GM12878 (cell line): ENCODE data around the gene FBXL19. TPM values are rescaled to one million over a fixed set of nuclear protein-coding genes. Genes with fewer than 3 reads are reported as not detected.

Source experiments
- ASH2L ChIP-seq: fragments of 300-600, 200-600 bp; sonication (generic); IDR thresholded peaks from 2 replicates; pipeline ENCODE4 v1.6.1; 2017; ENCODE audit warnings: low read depth, mild to moderate bottlenecking, borderline replicate concordance
- ATF3 ChIP-seq: IDR thresholded peaks from 2 replicates; pipeline ENCODE4 v1.6.1; 2011; ENCODE audit warnings: low read depth, mild to moderate bottlenecking, low read length, moderate library complexity, borderline replicate concordance; ENCODE audit errors: extremely low read depth
- BCL11A ChIP-seq: IDR thresholded peaks from 2 replicates; pipeline ENCODE4 v1.6.1; 2011; ENCODE audit warnings: low read depth, low read length
- ESRRA ChIP-seq: IDR thresholded peaks from 2 replicates; pipeline ENCODE4 v1.6.1; 2012; ENCODE audit warnings: mild to moderate bottlenecking, low read length, improper control_type of control experiment
- KAT2A ChIP-seq: conservative IDR thresholded peaks from 2 replicates; pipeline ENCODE4 v1.6.1; 2011; ENCODE audit warnings: low read depth, low read length; ENCODE audit not compliant: control insufficient read depth
- MLLT1 ChIP-seq: fragments of 450-650 bp; IDR thresholded peaks from 2 replicates; pipeline ENCODE4 v1.6.1; 2016; ENCODE audit warnings: mild to moderate bottlenecking
- MTA3 ChIP-seq: IDR thresholded peaks from 2 replicates; pipeline ENCODE4 v1.6.1; 2012; ENCODE audit warnings: low read length, inconsistent platforms, borderline replicate concordance
- MYC ChIP-seq: IDR thresholded peaks from 2 replicates; pipeline ENCODE4 v1.6.1; 2011; ENCODE audit warnings: mild to moderate bottlenecking, low read length, moderate library complexity, inconsistent platforms; ENCODE audit not compliant: insufficient read depth, insufficient replicate concordance, insufficient read length, severe bottlenecking
- NBN ChIP-seq: fragments of 450-650 bp; IDR thresholded peaks from 2 replicates; pipeline ENCODE4 v1.6.1; 2016
- NFYA ChIP-seq: IDR thresholded peaks from 2 replicates; pipeline ENCODE4 v1.6.1; 2011; ENCODE audit warnings: low read depth, mild to moderate bottlenecking, low read length, improper control_type of control experiment, borderline replicate concordance
- NR2C1 ChIP-seq: fragments of 450-650 bp; IDR thresholded peaks from 2 replicates; pipeline ENCODE4 v1.6.1; 2017; ENCODE audit warnings: antibody characterized with exemption, mild to moderate bottlenecking, moderate library complexity
- RBBP5 ChIP-seq: fragments of 200-600 bp; sonication (generic); conservative IDR thresholded peaks from 2 replicates; pipeline ENCODE4 v1.6.1; 2016
- SMAD1 ChIP-seq: fragments of 450-650 bp; IDR thresholded peaks from 2 replicates; pipeline ENCODE4 v1.6.1; 2018; ENCODE audit warnings: mild to moderate bottlenecking, low read depth; ENCODE audit not compliant: partially characterized antibody
- SP1 ChIP-seq: IDR thresholded peaks from one replicate; pipeline ENCODE4 v1.6.1; 2011; ENCODE audit warnings: low read depth, low read length
- TARDBP ChIP-seq: IDR thresholded peaks from 2 replicates; pipeline ENCODE4 v1.6.1; 2016; ENCODE audit warnings: borderline replicate concordance
- YY1 ChIP-seq: IDR thresholded peaks from 2 replicates; pipeline ENCODE4 v1.6.1; 2011; ENCODE audit warnings: low read depth, mild to moderate bottlenecking, low read length
- ZNF274 ChIP-seq: IDR thresholded peaks from one replicate; pipeline ENCODE4 v1.8.0; 2011; ENCODE audit not compliant: insufficient read length, insufficient read depth
- ZNF384 ChIP-seq: IDR thresholded peaks from 2 replicates; pipeline ENCODE4 v1.6.1; 2012; ENCODE audit warnings: low read depth, mild to moderate bottlenecking, low read length, improper control_type of control experiment, borderline replicate concordance
- ZSCAN29 ChIP-seq: fragments of 450-650 bp; IDR thresholded peaks from 2 replicates; pipeline ENCODE4 v1.6.1; 2017; ENCODE audit warnings: mild to moderate bottlenecking, moderate library complexity
- polyA plus RNA-seq, 11 experiments: library from polyadenylated mRNA; depleted of rRNA in 4 of 11; unstranded in 6 of 11; stranded (reverse) in 5 of 11; fragments of >200 nt; fragmentation: Nextera tagmentation in 4 of 11; fragmentation: Illumina TruSeq in 1 of 11; extraction: Ambion mirVana in 4 of 11; extraction: Trizol in 1 of 11; gene quantifications; 1 replicate in 1 of 11; 2 replicates in 10 of 11; pipeline versions ENCODE4 v1.2.1 to v1.2.3, GENCODE V29; 2011 to 2016; ENCODE audit warnings: inconsistent platforms in 2 of 11, missing spikeins in 2 of 11, low read depth in 1 of 11
- total RNA-seq, 4 experiments: library from RNA; depleted of rRNA in 3 of 4; stranded (reverse); fragments of >200 nt in 3 of 4; fragmentation: Illumina TruSeq in 1 of 4; extraction: Trizol in 1 of 4; gene quantifications; 2 replicates each; pipeline versions ENCODE4 v1.2.1 to v1.2.3, GENCODE V29; 2013 to 2021
- TF ChIP-seq, protein P1 (sequence below): fragments of 450-650 bp; IDR thresholded peaks from 2 replicates; pipeline ENCODE4 v1.6.1; 2017; ENCODE audit warnings: mild to moderate bottlenecking, moderate library complexity
- TF ChIP-seq, protein P2 (sequence below): fragments of 450-650 bp; IDR thresholded peaks from 2 replicates; pipeline ENCODE4 v1.6.1; 2016; ENCODE audit warnings: mild to moderate bottlenecking
- TF ChIP-seq, protein P3 (sequence below): fragments of 450-650 bp; IDR thresholded peaks from 2 replicates; pipeline ENCODE4 v1.6.1; 2017; ENCODE audit warnings: mild to moderate bottlenecking, low read depth, inconsistent platforms; ENCODE audit not compliant: poor library complexity, severe bottlenecking

The FBXL19 gene
- total and polyA plus RNA-seq, 10 of the 15 experiments (the other 5 are each of a cell fraction or from before 2014, with no cell fraction given) = 0.02 to 32.1 (median 6.8) TPM; not detected in 1

DNA sequence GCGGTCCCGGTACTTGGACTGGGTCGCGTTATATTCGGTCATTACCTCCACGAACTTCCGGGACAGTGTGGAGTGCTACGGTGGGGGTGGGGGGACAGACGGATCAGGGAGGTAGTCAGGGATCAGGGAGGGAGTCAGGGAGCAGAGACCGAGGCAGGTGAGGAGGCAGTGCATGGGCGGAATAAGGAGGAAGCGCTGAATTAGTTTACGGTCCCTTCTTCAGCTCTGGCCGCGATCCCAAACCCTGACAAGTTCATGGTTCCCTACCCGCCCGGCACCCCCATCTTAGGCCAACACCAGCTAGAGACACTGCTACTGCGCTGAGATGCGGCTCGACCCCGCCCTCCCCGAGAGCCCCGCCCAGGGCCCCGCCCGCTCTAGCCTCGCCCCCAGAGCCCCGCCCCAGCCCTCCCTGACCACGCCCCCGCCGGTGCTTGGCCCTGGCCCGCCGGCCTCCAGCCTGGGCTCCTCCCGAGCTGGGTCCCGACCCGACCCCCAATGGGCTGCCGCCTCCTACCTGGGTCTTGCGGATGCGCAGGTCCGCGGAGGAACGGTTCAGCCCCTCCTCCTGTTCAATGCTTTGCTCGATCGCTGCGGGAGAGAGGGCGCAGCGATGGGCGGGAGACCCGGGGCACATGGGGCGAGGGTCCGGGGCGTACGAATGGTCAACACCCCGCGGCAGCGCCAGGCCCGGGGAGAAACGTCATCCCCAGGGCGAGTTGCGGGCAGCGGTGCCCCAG lies 73.8 kb downstream of the FBXL19 start (continued):
- TF ChIP-seq MTA3 (no peak; the same call in 1 of the 2 replicates), RBBP5 (no peak), SMAD1 (peak; percentile 59), YY1 (peak; percentile 75), ATF3 (no peak), NFYA (no peak), ZNF384 (no peak), NR2C1 (no peak), ESRRA (no peak), MYC (no peak), ZSCAN29 (no peak), SP1 (no peak), TARDBP (no peak), NBN (peak; percentile 74), ASH2L (no peak), KAT2A (no peak), MLLT1 (no peak), BCL11A (no peak), ZNF274 (no peak)
- TF ChIP-seq, protein P1, sequence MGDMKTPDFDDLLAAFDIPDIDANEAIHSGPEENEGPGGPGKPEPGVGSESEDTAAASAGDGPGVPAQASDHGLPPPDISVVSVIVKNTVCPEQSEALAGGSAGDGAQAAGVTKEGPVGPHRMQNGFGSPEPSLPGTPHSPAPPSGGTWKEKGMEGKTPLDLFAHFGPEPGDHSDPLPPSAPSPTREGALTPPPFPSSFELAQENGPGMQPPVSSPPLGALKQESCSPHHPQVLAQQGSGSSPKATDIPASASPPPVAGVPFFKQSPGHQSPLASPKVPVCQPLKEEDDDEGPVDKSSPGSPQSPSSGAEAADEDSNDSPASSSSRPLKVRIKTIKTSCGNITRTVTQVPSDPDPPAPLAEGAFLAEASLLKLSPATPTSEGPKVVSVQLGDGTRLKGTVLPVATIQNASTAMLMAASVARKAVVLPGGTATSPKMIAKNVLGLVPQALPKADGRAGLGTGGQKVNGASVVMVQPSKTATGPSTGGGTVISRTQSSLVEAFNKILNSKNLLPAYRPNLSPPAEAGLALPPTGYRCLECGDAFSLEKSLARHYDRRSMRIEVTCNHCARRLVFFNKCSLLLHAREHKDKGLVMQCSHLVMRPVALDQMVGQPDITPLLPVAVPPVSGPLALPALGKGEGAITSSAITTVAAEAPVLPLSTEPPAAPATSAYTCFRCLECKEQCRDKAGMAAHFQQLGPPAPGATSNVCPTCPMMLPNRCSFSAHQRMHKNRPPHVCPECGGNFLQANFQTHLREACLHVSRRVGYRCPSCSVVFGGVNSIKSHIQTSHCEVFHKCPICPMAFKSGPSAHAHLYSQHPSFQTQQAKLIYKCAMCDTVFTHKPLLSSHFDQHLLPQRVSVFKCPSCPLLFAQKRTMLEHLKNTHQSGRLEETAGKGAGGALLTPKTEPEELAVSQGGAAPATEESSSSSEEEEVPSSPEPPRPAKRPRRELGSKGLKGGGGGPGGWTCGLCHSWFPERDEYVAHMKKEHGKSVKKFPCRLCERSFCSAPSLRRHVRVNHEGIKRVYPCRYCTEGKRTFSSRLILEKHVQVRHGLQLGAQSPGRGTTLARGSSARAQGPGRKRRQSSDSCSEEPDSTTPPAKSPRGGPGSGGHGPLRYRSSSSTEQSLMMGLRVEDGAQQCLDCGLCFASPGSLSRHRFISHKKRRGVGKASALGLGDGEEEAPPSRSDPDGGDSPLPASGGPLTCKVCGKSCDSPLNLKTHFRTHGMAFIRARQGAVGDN = peak; percentile 31; the same call in 1 of the 2 replicates
- TF ChIP-seq, protein P2, sequence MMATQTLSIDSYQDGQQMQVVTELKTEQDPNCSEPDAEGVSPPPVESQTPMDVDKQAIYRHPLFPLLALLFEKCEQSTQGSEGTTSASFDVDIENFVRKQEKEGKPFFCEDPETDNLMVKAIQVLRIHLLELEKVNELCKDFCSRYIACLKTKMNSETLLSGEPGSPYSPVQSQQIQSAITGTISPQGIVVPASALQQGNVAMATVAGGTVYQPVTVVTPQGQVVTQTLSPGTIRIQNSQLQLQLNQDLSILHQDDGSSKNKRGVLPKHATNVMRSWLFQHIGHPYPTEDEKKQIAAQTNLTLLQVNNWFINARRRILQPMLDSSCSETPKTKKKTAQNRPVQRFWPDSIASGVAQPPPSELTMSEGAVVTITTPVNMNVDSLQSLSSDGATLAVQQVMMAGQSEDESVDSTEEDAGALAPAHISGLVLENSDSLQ = no peak
- TF ChIP-seq, protein P3, sequence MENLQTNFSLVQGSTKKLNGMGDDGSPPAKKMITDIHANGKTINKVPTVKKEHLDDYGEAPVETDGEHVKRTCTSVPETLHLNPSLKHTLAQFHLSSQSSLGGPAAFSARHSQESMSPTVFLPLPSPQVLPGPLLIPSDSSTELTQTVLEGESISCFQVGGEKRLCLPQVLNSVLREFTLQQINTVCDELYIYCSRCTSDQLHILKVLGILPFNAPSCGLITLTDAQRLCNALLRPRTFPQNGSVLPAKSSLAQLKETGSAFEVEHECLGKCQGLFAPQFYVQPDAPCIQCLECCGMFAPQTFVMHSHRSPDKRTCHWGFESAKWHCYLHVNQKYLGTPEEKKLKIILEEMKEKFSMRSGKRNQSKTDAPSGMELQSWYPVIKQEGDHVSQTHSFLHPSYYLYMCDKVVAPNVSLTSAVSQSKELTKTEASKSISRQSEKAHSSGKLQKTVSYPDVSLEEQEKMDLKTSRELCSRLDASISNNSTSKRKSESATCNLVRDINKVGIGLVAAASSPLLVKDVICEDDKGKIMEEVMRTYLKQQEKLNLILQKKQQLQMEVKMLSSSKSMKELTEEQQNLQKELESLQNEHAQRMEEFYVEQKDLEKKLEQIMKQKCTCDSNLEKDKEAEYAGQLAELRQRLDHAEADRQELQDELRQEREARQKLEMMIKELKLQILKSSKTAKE = no peak
